GM12892 (cell line): ENCODE results near the gene IGLL1.

Experiments
- POLR2A ChIP-seq: IDR thresholded peaks from 2 replicates; pipeline ENCODE4 v1.6.1; 2011; ENCODE audit warnings: low read depth, low read length, control low read depth
- POLR2AphosphoS5 ChIP-seq: IDR thresholded peaks from 2 replicates; pipeline ENCODE4 v1.6.1; 2011; ENCODE audit warnings: low read depth, low read length, control low read depth
- TAF1 ChIP-seq: IDR thresholded peaks from 2 replicates; pipeline ENCODE4 v1.6.1; 2011; ENCODE audit warnings: low read depth, mild to moderate bottlenecking, control low read depth, low read length, borderline replicate concordance

- TF ChIP-seq POLR2A (no peak), POLR2AphosphoS5 (no peak), TAF1 (no peak)
Observed at GRCh38 chr22:23529166-23530103, 50.7 kb downstream of the IGLL1 start.
